Thyroid gland (tissue), 4 donors: Measurements from ENCODE around the gene ANTKMT.

ENCODE experiments used
- POLR2A ChIP-seq, 2 donors: fragments of 450-650 bp; IDR thresholded peaks; one replicate each; pipeline ENCODE4 v1.6.1; 2017; ENCODE audit warnings: antibody characterized with exemption in 2 of 2, mild to moderate bottlenecking in 2 of 2, moderate library complexity in 1 of 2
- TF ChIP-seq, protein P1 (sequence below), 6 experiments: fragments of 200-600 bp in 3 of 6; fragments of 450-650 bp in 3 of 6; sonication (generic) in 3 of 6; IDR thresholded peaks; one replicate each; pipeline ENCODE4 v1.5.1; 2016 to 2019; ENCODE audit warnings: antibody characterized with exemption in 6 of 6, mild to moderate bottlenecking in 2 of 6, inconsistent platforms in 1 of 6, moderate library complexity in 1 of 6

DNA sequence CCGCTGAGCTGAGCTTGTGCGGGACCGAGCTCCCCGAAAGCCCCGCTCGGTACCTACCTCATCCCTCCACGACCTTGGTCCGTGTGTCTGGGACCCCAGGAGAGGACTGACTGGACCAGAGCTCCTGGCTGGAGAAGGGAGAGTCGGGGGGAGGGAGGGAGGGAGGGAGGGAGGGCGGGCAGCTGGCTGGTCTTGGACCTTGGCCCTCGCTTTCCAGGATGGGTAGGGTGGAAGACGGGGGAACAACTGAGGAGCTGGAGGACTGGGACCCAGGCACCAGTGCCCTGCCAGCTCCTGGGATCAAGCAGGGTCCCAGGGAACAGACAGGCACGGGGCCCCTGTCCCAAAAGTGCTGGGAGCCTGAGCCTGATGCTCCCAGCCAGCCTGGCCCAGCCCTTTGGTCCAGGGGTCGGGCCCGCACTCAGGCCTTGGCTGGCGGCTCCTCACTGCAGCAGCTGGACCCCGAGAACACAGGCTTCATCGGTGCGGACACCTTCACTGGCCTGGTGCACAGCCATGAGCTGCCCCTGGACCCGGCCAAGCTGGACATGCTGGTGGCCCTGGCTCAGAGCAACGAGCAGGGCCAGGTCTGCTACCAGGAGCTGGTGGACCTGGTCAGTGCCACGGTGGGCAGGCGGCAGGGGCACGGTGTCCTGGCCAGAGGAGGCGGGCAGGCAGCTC, 44.9 kb upstream of the ANTKMT start:
- TF ChIP-seq, protein P1, sequence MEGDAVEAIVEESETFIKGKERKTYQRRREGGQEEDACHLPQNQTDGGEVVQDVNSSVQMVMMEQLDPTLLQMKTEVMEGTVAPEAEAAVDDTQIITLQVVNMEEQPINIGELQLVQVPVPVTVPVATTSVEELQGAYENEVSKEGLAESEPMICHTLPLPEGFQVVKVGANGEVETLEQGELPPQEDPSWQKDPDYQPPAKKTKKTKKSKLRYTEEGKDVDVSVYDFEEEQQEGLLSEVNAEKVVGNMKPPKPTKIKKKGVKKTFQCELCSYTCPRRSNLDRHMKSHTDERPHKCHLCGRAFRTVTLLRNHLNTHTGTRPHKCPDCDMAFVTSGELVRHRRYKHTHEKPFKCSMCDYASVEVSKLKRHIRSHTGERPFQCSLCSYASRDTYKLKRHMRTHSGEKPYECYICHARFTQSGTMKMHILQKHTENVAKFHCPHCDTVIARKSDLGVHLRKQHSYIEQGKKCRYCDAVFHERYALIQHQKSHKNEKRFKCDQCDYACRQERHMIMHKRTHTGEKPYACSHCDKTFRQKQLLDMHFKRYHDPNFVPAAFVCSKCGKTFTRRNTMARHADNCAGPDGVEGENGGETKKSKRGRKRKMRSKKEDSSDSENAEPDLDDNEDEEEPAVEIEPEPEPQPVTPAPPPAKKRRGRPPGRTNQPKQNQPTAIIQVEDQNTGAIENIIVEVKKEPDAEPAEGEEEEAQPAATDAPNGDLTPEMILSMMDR (IDR thresholded peaks at IDR 0.05), result no peak
- no peak for TF ChIP-seq POLR2A (IDR thresholded peaks at IDR 0.05)
